Calu3 (cell line): ENCODE data around the gene SLC6A2. TPM values are rescaled to one million over a fixed set of nuclear protein-coding genes. Genes with fewer than 3 reads are reported as not detected.
A peak's percentile ranks its signal among the peaks of the same experiment; 100 is the strongest.
"Not testable (repeated sequence)": the region's sequence is repeated elsewhere in the genome, so short reads cannot be mapped to it uniquely, and the experiment has no call there.

Source experiments
- Bru-seq: library from RNA; stranded (reverse); fragments of 400-500 nt; gene quantifications from one replicate; lab custom pipeline; 2021; lab: Mats Ljungman, UMichigan
- BruChase-seq, 2 experiments: library from RNA; stranded (reverse); fragments of 400-500 nt; gene quantifications; one replicate each; lab custom pipeline; 2021; lab: Mats Ljungman, UMichigan
- BruUV-seq: library from RNA; stranded (reverse); fragments of 400-500 nt; replicated peaks from 2 replicates; lab custom pipeline; 2021; lab: Mats Ljungman, UMichigan
- CTCF ChIA-PET: fragments of 300-600 bp; sonication (Branson Sonifier 250); formaldehyde crosslinking; loops from one replicate; lab custom pipeline; 2022; ENCODE audit warnings: antibody characterized with exemption; lab: Charles Lee
- DNase-seq: peaks from one replicate; pipeline ENCODE4 v3.0.0; 2022
- H3K27ac Mint-ChIP-seq: one replicate; pipeline ENCODE4 v1.8.0; 2022; ENCODE audit warnings: mixed read lengths; ENCODE audit not compliant: unreplicated experiment
- H3K27me3 Mint-ChIP-seq: one replicate; pipeline ENCODE4 v1.8.0; 2022; ENCODE audit warnings: mixed read lengths; ENCODE audit not compliant: unreplicated experiment
- H3K36me3 Mint-ChIP-seq: one replicate; pipeline ENCODE4 v1.8.0; 2022; ENCODE audit warnings: mild to moderate bottlenecking, moderate library complexity, mixed read lengths; ENCODE audit not compliant: insufficient read depth, unreplicated experiment
- H3K4me1 Mint-ChIP-seq: one replicate; pipeline ENCODE4 v1.8.0; 2022; ENCODE audit warnings: mild to moderate bottlenecking, low read depth, mixed read lengths; ENCODE audit not compliant: unreplicated experiment
- H3K4me3 Mint-ChIP-seq: one replicate; pipeline ENCODE4 v1.8.0; 2022; ENCODE audit warnings: mild to moderate bottlenecking, low read depth, moderate library complexity, mixed read lengths; ENCODE audit not compliant: unreplicated experiment
- H3K9me3 Mint-ChIP-seq: one replicate; pipeline ENCODE4 v1.8.0; 2022; ENCODE audit warnings: low read depth, mixed read lengths; ENCODE audit not compliant: unreplicated experiment
- intact Hi-C: fragments of 100-400 bp; cut with micrococcal nuclease; formaldehyde crosslinking; loops from one replicate; pipeline ENCODE4 v1.10.0; 2022; ENCODE audit not compliant: unreplicated experiment
- long read RNA-seq: library from polyadenylated mRNA; stranded (forward); transcript quantifications from one replicate; pipeline ENCODE4 v2.0.0, GENCODE V29; 2022
- total RNA-seq: library from RNA; stranded (reverse); gene quantifications from 2 replicates; pipeline ENCODE4 v1.2.3, GENCODE V29; 2022
- TF ChIP-seq, protein P1 (sequence below): fragments of 200-600 bp; IDR thresholded peaks from one replicate; pipeline ENCODE4 v1.8.0; 2022; ENCODE audit warnings: antibody characterized with exemption; ENCODE audit not compliant: unreplicated experiment

The SLC6A2 gene
- total RNA-seq (not detected in 2 replicates), Bru-seq, nascent RNA (not detected), BruChase-seq, experiment 1, labeled RNA remaining after a 6-hour chase (percentile 2 among the genes with signal in this experiment), BruChase-seq, experiment 2, labeled RNA remaining after a 2-hour chase (percentile 7 among the genes with signal in this experiment)
- long read RNA-seq = 0 reads

DNA sequence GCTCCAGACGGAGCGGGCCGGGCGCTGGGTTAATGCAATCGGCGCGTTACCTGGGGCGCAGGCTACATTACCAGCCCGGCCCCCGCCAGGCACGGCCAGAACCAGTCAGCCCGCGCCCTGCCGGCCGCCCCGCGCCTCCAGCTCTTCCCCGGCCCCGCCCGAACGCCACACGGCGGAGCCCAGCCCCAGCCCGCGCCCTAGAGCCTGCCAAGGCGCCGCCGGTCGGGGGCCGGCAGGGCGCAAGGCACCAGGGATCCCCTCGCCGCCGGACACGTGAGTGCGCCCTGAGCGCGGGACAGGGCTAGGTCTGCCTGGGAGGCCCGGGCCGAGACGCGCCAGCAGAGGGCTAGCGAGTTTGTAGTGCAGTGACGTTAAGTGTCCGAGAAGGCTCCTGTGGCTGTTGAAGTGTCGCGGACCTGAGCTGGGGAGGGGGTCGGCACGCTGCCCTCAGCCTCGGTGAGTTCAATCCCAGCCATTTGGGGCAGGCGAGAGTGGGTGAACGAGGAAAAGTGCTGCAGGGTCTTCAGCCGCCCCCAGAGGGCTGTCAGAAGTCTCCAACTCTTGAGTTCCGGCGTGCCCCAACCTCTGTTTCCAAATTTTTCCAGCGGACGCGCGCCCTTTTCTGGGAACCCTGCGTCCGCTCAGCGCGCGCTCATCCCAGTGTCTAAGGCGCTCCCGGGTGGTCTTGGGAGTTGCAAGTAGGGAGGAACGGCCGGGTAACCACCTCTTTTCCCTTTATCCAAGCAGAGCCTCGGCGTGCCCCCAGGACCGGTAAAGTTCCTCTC lies at the start of gene SLC6A2:
SLC6A2 (plus strand) TSS at position 92 of the 785 bp plus-strand sequence. CDS start 707 bp downstream, outside the sequence.
- Mint-ChIP-seq H3K36me3 (no peaks in the 10 kb centered on the region), H3K4me1 (no peaks in the 10 kb centered on the region), H3K27ac (no peak within 1 kb of the TSS), H3K9me3 (no peaks in the 10 kb centered on the region), H3K27me3 (peaks cover 35% of the 10 kb centered on the region), H3K4me3 (no peak within 1 kb of the TSS)
- TF ChIP-seq, protein P1, sequence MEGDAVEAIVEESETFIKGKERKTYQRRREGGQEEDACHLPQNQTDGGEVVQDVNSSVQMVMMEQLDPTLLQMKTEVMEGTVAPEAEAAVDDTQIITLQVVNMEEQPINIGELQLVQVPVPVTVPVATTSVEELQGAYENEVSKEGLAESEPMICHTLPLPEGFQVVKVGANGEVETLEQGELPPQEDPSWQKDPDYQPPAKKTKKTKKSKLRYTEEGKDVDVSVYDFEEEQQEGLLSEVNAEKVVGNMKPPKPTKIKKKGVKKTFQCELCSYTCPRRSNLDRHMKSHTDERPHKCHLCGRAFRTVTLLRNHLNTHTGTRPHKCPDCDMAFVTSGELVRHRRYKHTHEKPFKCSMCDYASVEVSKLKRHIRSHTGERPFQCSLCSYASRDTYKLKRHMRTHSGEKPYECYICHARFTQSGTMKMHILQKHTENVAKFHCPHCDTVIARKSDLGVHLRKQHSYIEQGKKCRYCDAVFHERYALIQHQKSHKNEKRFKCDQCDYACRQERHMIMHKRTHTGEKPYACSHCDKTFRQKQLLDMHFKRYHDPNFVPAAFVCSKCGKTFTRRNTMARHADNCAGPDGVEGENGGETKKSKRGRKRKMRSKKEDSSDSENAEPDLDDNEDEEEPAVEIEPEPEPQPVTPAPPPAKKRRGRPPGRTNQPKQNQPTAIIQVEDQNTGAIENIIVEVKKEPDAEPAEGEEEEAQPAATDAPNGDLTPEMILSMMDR = no peak
- DNase-seq = no peak
- CTCF ChIA-PET = no interaction called here
- BruUV-seq = no TSS peak
- intact Hi-C loops = no loop called here

DNA sequence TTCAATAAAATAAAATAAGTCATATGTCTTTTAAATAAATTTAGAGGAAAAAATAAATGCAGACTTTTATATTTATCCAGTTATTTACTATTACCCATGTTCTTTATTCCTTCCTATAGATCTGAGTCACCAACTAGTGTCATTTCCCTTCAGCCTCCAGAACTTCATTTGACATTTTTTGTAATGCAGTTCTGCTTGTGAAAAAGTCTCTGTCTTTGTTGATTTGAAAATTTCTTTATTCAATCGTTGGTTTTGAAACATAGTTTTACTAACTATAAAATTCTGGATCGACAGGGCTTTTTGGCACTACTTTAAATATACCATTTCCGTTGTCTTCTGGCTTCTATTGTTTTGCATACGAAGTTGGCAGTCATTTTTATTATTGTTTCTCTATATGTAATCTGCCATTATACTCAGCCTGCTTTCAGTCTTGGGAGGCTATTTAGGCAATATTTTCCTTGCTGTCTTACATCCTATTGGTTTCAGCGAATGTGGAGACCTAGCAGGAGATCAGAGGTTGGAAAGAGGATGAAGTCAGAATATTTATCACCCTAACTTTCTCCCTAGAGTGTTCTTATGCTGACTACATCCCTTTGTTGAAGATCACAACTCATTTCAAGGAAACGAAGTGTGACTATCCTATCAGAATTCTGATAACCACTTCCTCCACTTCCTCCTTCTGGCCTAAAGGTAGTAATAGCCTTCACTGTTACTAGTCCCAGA lies 42.0 kb upstream of the SLC6A2 start:
- intact Hi-C loops = no loop called here
- no peaks in the 10 kb centered on the region for H3K4me1 Mint-ChIP-seq
- no TSS peak for BruUV-seq
- no peaks in the 10 kb centered on the region for H3K36me3 Mint-ChIP-seq
- DNase-seq = no peak
- CTCF ChIA-PET = no interaction called here
- no peak overlapping the region for H3K4me3 Mint-ChIP-seq
- H3K27ac Mint-ChIP-seq = no peak overlapping the region
- peaks cover 19% of the 10 kb centered on the region for H3K27me3 Mint-ChIP-seq
- TF ChIP-seq, protein P1 = no peak
- H3K9me3 Mint-ChIP-seq = peaks cover 16% of the 10 kb centered on the region

DNA sequence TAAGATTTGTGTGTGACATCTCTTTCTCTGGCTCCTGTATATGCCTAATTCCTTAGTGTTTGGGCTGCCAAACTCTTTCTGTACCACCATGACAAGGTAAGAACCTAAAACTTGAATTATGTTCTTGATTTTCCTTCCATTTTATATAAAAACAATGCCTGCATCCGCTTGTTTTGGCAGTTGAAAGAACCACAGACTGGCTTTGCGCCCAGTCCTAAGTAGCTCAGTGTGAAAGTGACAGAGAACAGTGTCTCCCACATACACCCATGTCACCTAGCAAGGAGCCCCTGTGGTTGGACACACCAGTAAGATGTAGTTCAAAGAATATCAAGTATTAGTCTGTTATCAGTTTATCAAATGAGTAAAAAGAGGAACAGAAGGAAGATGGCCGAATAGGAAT lies 40.7 kb upstream of the SLC6A2 start:
- no TSS peak for BruUV-seq
- CTCF ChIA-PET = no interaction called here

DNA sequence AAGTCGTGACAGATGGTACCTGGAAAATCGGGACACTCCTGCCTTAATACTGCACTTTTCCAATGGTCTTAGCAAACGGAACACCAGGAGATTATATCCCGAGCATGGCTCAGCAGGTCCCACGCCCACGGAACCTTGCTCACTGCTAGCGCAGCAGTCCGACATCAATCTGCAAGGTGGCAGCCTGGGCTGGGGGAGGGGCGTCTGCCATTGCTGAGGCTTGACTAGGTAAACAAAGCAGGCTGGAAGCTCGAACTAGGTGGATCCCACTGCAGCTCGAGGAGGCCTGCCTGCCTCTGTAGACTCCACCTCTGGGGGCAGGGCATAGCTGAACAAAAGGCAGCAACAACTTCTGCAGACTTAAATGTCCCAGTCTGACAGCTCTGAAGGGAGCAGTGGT lies 40.1 kb upstream of the SLC6A2 start:
- DNase-seq, H3K4me1 Mint-ChIP-seq, intact Hi-C loops, H3K4me3 Mint-ChIP-seq, H3K36me3 Mint-ChIP-seq, H3K27ac Mint-ChIP-seq, BruUV-seq, CTCF ChIA-PET: not testable (repeated sequence)
- Mint-ChIP-seq H3K27me3 (peaks cover 38% of the 10 kb centered on the region), H3K9me3 (peaks cover 11% of the 10 kb centered on the region)

More for the DNA sequence above, 40.7 kb upstream of the SLC6A2 start:
- Mint-ChIP-seq H3K9me3 (peaks cover 16% of the 10 kb centered on the region), H3K4me3 (no peak overlapping the region), H3K36me3 (no peaks in the 10 kb centered on the region), H3K27ac (no peak overlapping the region), H3K27me3 (peaks cover 32% of the 10 kb centered on the region), H3K4me1 (no peaks in the 10 kb centered on the region)
- TF ChIP-seq, protein P1 = no peak
- intact Hi-C loops = no loop called here
- DNase-seq = no peak
